GM20000 (cell line): Measurements from ENCODE around the gene KRTCAP2.

Experiments used
- DNase-seq: peaks from one replicate; pipeline ENCODE4 v3.0.0; 2012; ENCODE audit warnings: low spot score
- CTCF ChIP-seq: IDR thresholded peaks from 2 replicates; pipeline ENCODE4 v1.5.1; 2012; ENCODE audit warnings: mild to moderate bottlenecking, control low read depth; ENCODE audit errors: extremely low read depth, missing control alignments

KRTCAP2 gene

GRCh38 chr1:155188268-155188667, 15.2 kb upstream of the KRTCAP2 start:
- no peak for DNase-seq
- no peak for TF ChIP-seq CTCF

- no peak for DNase-seq
- no peak for TF ChIP-seq CTCF
These were observed 14.4 kb upstream of the KRTCAP2 start for GRCh38 chr1:155187456-155187891.

GRCh38 chr1:155186794-155187455, 13.8 kb upstream of the KRTCAP2 start:
- TF ChIP-seq CTCF = no peak
- no peak for DNase-seq

DNA sequence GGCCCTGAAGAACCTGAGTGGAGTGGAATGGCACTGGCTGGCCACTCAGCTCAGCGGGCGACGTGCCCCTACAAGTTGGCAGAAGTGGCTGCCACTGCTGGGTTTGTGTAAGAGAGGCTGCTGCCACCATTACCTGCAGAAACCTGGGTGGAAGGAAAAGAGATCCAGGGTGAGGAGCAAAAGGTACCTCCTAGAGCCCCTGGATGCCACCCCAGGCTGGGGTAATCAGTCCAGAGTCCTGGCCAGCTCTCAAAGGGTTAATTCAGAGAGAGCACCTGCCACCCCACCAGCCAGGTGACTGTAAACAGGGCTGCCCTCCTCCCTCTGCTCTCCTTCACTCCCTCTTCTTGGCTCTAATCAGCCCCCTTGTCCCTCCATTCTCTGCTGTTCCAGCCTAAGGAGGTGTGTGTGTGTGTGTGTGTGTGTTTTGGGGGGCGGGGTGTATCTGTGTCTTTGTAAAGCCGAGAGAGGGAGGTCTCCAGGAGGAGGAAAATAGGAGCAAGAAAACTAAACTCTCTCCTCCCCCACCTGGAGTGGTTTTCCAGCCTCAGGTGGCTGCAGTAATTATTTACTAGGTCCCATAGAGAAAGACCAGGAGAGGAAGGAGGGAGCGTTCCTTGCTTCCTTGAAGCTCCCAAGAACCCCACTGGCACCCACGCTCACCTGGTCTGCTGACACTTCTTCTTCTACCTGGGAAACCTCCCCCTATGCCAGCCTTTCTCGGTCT, 13.1 kb upstream of the KRTCAP2 start:
- TF ChIP-seq CTCF = no peak
- DNase-seq = no peak

GRCh38 chr1:155185783-155186066, 12.6 kb upstream of the KRTCAP2 start:
- no peak for TF ChIP-seq CTCF
- no peak for DNase-seq

DNA sequence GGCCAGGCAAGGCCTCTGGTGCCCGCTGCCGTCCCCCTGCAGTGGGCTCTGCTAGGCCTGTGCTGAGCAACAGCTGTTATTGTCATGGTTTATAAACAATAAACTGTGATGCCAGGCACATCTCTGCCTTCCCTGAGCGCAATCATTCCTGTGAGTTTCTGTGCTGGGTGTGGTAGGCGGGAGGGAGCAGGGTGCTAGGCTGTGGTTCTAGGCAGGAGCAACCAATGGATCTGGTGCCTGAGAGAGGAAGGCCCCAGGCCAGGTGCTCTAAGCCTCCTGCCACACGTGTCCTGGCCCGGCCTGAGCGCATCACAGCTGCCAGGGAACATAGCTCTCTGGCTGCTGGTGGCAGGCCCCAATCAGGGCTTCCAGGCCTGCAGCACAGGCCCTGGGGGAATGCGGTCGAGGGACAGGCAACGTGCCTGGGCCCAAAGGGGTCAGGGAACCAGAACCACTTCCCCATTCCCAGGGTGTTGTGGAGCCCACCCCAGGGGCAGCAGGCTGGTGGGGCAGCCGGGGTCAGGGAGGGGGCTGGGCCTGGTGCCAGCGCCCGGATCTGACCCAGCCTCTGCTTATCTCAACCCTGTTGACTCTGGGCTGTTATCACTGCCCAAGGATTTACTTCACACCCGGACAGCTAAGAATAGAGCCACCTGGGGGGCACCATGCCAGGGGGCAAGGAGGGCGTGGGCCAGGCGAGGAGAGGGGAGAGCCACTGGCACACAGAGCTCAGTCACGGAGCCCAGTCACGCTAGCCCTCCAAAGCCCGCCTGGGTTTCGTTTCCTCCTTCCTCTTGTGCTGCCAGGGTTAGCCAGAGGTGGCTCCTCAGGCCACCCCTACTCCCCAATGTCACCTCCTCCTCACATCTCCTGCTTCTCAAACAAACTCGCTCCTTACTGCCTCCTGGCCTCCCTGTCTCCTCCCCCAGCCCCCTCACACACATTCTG, 12.0 kb upstream of the KRTCAP2 start:
- TF ChIP-seq CTCF = no peak
- DNase-seq = peak; percentile 86
